ENCODE data around the gene APBA2.

DNA sequence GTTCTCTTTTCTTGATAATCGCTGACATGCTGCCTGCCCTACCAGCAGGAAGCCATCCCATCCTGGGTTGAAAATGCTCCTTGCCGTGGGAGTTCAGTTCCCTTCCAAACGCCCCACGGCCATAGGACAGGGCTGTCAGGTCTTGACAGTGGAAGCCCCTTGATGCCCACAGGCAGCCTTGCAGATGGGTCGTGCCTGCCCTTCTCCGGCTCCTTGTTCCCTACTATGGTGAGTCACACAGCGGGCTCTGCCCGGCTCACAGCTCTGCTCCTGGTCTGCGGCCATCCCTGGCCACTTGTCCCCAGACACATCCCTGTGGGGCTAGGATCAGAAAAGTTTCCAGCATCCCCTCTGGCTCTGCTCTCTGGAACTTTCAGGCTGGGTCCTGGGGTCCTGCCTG is 6.2 kb upstream of the APBA2 start:
- TF ChIP-seq CTCF (IDR thresholded peaks at IDR 0.05): no peak
- no peak for TF ChIP-seq EZH2 (IDR thresholded peaks at IDR 0.05)
- TF ChIP-seq EZH2phosphoT487 (IDR thresholded peaks at IDR 0.05): no peak
